Skeletal muscle tissue (tissue), 4 donors: ENCODE results near the gene PHKA1. TPM values are rescaled to one million over a fixed set of nuclear protein-coding genes. Genes with fewer than 3 reads are reported as not detected.
"Not testable (repeated sequence)": the region's sequence is repeated elsewhere in the genome, so short reads cannot be mapped to it uniquely, and the experiment has no call there.

ENCODE experiments used
- H3K27ac ChIP-seq: one replicate; pipeline ENCODE4 v1.7.0; 2013; ENCODE audit warnings: mild to moderate bottlenecking, low read depth, low read length, inconsistent platforms
- H3K27me3 ChIP-seq, 3 donors: one replicate each; pipeline ENCODE4 v1.7.0; 2013; ENCODE audit warnings: low read length in 3 of 3; ENCODE audit not compliant: control insufficient read depth in 3 of 3, insufficient read depth in 3 of 3
- H3K36me3 ChIP-seq, 3 donors: one replicate each; pipeline ENCODE4 v1.7.0; 2013; ENCODE audit warnings: low read length in 3 of 3; ENCODE audit not compliant: control insufficient read depth in 3 of 3, insufficient read depth in 3 of 3
- H3K4me1 ChIP-seq, 3 donors: one replicate each; pipeline ENCODE4 v1.7.0; 2013; ENCODE audit warnings: low read length in 3 of 3, mild to moderate bottlenecking in 3 of 3; ENCODE audit not compliant: control insufficient read depth in 3 of 3, insufficient read depth in 3 of 3
- H3K4me3 ChIP-seq, 3 donors: one replicate each; pipeline ENCODE4 v1.7.0; 2013; ENCODE audit warnings: low read length in 3 of 3
- H3K9ac ChIP-seq, 3 donors: one replicate each; pipeline ENCODE4 v1.7.0; 2013; ENCODE audit warnings: low read length in 3 of 3, mild to moderate bottlenecking in 3 of 3, moderate library complexity in 2 of 3, low read depth in 1 of 3
- H3K9me3 ChIP-seq, 3 donors: one replicate each; pipeline ENCODE4 v1.7.0; 2013; ENCODE audit warnings: low read length in 3 of 3; ENCODE audit not compliant: control insufficient read depth in 3 of 3
- total RNA-seq: library from RNA; depleted of rRNA; stranded (reverse); fragments of >200 nt; gene quantifications from one replicate; pipeline ENCODE4 v1.2.3, GENCODE V29; 2014
- donor health status: Osteomylitis.

The PHKA1 gene
- total RNA-seq, 1 donor from 2014 or later, result 2.6 TPM

DNA sequence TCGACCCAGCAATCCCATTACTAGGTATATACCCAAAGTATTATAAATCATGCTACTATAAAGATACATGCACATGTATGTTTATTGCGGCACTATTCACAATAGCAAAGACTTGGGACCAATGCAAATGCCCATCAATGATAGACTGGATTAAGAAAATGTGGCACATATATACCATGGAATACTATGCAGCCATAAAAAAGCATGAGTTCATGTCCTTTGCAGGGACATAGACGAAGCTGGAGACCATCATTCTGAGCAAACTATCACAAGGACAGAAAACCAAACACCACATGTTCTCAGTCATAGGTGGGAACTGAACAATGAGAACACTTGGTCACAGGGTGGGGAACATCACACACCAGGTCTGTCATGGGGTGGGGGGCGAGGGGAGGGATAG is 123.1 kb downstream of the PHKA1 start:
- not testable (repeated sequence) for H3K9ac ChIP-seq, H3K27me3 ChIP-seq, H3K36me3 ChIP-seq, H3K9me3 ChIP-seq, H3K4me3 ChIP-seq, H3K27ac ChIP-seq, H3K4me1 ChIP-seq

DNA sequence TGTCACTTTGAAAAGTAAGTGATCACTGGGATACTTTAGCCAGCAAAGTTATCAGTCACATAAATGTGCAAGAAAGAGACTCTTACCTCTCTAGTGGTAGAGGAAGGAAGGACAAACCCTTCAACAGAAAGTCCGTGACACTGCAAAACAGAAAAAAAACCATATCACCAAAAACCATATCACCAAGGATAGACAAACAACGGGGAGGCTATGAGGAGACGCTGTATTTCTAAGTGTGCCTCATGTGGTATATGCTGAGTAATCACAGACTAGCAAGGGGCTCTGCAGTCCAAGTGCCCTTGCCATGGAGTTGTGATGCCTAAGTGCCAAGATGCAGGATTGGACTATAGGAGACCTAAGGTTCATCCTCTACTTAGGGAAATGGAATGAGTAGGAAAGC is 129.9 kb downstream of the PHKA1 start:
- Histone ChIP-seq H3K27ac (no peak overlapping the region), H3K9ac (no peak overlapping the region), H3K36me3 (peaks cover 5 to 7% (median 6%) of the 10 kb centered on the region in 3 donors), H3K4me3 (no peak overlapping the region), H3K4me1 (no peaks in the 10 kb centered on the region), H3K27me3 (peaks cover 0 to 2% (median 0%) of the 10 kb centered on the region in 3 donors), H3K9me3 (no peaks in the 10 kb centered on the region)

DNA sequence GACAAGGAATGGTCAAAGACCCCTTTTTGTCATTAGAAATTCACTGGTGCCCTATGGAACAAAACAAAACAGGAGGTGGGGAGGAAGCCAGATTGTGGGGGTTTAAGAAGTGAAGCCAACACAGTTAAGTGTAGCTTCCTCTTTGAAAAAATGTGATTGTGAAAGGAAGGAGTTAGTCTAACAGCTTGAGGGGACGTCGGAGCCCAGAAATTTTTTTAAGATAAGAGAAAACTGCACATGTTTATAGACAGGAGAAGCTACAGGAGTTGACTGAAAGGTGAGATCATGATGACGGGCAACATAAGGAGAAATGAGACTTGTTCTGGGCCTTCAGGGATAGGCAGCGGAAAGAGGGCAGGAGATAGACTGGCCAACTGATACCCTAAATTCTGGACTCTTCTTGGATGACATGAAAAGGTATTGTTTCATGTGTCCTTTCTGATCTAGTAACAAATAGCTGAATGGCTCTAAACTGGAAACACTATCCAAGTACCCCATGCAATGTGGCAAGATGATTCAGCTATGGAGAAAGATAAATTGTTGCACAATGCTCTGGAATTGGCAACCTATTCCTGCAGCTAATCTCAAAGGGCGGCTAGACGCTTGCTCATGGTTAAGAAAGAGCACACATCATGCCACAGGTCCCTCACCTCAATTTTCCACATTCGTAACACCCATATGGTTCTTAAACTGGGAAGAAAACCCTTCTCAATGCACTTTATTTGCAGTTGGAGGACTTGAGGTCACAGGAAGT is 137.8 kb downstream of the PHKA1 start:
- Histone ChIP-seq H3K4me3 (no peak overlapping the region), H3K9ac (no peak overlapping the region)

DNA sequence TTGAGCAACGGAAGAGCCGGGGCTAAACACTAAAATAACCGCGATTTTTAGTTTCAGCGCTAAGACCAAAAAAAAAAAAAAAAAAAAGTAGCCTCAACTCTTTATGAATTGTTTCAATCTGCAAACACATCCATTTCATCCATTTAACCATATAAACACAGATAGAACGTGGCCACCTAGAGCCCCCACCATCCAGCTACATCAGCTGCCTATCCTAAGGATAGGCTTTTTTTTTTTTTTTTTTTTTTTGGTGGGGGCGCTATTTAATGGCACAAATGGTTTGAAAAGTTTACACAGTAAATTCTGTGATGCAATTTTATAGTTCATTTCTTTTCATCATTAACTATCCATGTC is 141.0 kb downstream of the PHKA1 start:
- Histone ChIP-seq H3K9ac (peak overlapping the region in 1 of 3 donors; percentile 72), H3K27me3 (no peaks in the 10 kb centered on the region), H3K27ac (no peak overlapping the region), H3K4me3 (peak overlapping the region; percentile 62 to 91 (median 85)), H3K4me1 (peaks cover 3 to 8% (median 3%) of the 10 kb centered on the region in 3 donors), H3K9me3 (no peaks in the 10 kb centered on the region), H3K36me3 (peaks cover 2 to 8% (median 6%) of the 10 kb centered on the region in 3 donors)

More for the DNA sequence above, 137.8 kb downstream of the PHKA1 start:
- Histone ChIP-seq H3K4me1 (peaks cover 3 to 8% (median 3%) of the 10 kb centered on the region in 3 donors), H3K36me3 (peaks cover 0 to 4% (median 3%) of the 10 kb centered on the region in 3 donors), H3K27ac (no peak overlapping the region), H3K9me3 (no peaks in the 10 kb centered on the region), H3K27me3 (no peaks in the 10 kb centered on the region)

DNA sequence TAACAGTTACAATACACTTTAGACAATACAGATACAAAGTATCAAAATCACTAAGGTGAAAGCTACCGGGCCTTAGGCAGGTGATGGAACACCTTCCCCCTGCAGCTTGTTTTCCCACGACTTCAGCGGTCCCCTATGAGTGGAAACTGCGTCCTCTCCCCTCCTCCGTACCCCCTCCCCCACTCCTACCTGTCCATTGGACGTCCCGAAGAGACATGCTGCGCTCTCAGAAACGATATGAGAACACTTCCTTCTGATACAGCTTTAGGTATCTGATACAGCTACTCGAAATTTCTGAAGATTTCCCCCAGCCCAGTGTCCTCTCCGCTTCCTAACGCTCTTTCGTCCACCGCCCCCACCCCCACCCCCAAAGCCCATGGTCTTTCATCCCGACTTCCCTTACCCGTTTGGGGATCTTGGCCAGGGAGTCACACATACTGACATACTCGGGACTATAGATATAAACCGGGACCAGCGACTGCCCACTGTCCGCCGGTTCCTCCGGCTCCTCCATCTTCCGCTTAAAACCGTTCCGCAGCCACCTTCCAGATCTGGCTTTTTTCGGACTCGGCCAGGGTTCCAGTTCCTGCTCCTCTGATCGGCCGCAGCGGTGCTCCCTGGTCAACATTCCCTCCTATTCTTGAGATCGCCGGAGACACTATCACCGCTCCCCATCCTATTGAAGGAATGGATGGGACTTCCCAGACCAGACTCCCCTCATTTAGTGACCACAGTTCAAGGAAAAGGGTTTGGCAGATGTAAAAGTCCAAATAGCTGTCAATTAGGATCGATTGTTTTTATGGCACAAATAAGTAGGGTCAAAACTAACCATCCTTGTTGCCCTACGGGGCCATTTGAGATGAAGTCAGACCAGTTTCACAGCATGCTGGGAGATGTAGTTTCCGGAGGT is 141.6 kb downstream of the PHKA1 start, which contains the start of gene HDAC8:
TSS of gene HDAC8 (minus strand) at position 596 of the 910 bp plus-strand sequence. CDS start at position 514, 82 bp downstream.
- Histone ChIP-seq H3K36me3 (peaks cover 6 to 14% (median 10%) of the 10 kb centered on the region in 3 donors), H3K27me3 (no peaks in the 10 kb centered on the region), H3K4me3 (peak within 1 kb of the TSS; percentile 62 to 91 (median 85)), H3K9me3 (no peaks in the 10 kb centered on the region), H3K9ac (peak within 1 kb of the TSS; percentile 72 to 84 (median 84)), H3K4me1 (peaks cover 3 to 8% (median 3%) of the 10 kb centered on the region in 3 donors), H3K27ac (peak within 1 kb of the TSS; percentile 68)

DNA sequence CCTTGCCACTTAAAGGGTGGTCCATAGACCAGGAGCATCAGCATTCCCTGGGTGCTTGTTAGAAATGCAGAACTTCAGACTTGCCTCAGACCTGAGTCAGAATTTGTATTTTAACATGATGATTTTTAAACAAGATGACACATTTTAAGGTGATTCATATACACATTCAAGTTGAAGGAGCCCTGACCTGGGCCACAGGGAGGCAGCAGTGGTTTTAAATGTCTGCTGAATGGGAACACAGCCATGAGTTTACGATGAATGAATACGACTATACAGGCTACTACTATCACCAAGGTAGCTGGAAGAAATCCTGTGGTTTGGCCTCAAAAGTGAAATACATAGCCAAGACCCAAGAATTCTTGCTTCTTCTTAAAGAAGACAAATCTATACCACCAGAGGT is 144.3 kb downstream of the PHKA1 start:
- no peak overlapping the region for H3K9ac ChIP-seq
- H3K27ac ChIP-seq, result no peak overlapping the region
- H3K9me3 ChIP-seq, result no peaks in the 10 kb centered on the region
- H3K4me3 ChIP-seq, result no peak overlapping the region
- H3K36me3 ChIP-seq, result peaks cover 6 to 21% (median 13%) of the 10 kb centered on the region in 3 donors
- H3K27me3 ChIP-seq, result no peaks in the 10 kb centered on the region
- peaks cover 3 to 5% (median 3%) of the 10 kb centered on the region in 3 donors for H3K4me1 ChIP-seq

DNA sequence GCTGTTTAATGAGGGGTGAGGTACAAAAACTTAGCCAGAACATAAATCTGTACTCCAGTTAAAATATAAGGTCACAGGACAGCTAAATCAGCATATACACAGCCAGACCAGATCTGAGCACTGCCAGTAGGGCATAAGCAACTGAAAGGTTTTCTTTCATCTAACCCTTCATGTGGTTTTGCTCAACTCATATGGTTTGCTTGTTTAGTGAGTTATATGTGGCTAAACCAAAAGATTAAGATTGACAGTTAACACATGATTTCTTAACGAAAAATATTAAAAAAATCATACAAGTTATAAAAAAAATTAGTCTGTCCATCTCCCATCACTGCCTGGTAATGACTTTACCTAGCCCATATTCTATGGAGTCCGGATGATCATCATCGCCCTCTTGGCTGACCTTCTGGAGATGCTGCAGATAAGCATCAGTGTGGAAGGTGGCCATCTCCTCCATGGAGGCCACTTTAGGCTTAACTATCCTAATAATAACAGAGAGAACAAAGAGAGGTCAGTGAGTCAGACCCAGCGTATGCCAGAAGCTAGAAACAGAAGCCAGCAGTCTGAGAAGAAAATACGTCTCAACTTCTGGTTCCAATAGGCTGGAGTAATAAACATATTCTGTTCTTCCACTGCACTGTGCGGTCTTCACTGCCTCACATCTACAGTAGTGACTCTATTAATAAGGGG is 145.6 kb downstream of the PHKA1 start:
- H3K4me3 ChIP-seq, result no peak overlapping the region
- H3K4me1 ChIP-seq, result peaks cover 3 to 5% (median 3%) of the 10 kb centered on the region in 3 donors
- no peaks in the 10 kb centered on the region for H3K9me3 ChIP-seq
- H3K36me3 ChIP-seq, result peaks cover 6 to 21% (median 13%) of the 10 kb centered on the region in 3 donors
- H3K27me3 ChIP-seq, result no peaks in the 10 kb centered on the region
- no peak overlapping the region for H3K27ac ChIP-seq
- no peak overlapping the region for H3K9ac ChIP-seq

DNA sequence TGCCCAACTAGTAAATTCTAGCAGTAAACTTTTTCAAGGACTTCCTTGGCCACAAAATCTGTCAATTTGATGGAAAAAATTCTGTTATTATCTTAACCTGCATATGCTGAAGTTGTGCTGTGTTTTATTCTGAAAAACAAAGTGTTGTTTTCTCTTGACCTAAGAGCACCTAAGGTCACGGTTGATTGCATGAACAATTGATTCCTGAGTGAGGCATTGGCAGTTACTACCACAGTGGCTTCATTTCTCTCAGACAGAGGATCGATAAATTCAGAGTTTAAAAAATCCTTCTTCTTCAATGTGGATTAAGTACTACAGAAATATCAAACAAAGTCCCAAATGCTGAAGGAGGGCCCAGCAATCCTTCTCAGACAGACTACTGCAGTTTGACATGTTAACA is 147.7 kb downstream of the PHKA1 start:
- Histone ChIP-seq H3K9ac (no peak overlapping the region), H3K27me3 (no peaks in the 10 kb centered on the region), H3K27ac (no peak overlapping the region), H3K4me1 (no peaks in the 10 kb centered on the region), H3K9me3 (no peaks in the 10 kb centered on the region), H3K36me3 (peaks cover 6 to 21% (median 13%) of the 10 kb centered on the region in 3 donors), H3K4me3 (no peak overlapping the region)

DNA sequence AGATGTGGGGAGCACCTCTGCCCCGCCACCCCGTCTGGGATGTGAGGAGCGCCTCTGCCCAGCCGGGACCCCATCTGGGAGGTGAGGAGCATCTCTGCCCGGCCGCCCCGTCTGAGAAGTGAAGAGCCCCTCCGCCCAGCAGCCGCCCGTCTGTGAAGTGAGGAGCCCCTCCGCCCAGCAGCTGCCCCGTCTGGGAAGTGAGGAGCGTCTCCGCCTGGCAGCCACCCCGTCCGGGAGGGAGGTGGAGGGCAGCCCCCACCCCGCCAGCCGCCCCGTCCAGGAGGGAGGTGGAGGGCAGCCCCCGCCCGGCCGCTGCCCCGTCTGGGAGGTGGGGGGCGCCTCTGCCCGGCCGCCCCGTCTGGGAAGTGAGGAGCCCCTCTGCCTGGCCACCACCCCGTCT is 154.5 kb downstream of the PHKA1 start:
- H3K4me3 ChIP-seq, H3K9me3 ChIP-seq, H3K27me3 ChIP-seq, H3K4me1 ChIP-seq, H3K9ac ChIP-seq, H3K36me3 ChIP-seq, H3K27ac ChIP-seq: not testable (repeated sequence)
